HFFc6 (cell line): Measurements from ENCODE around the gene CENPC. TPM values are rescaled to one million over a fixed set of nuclear protein-coding genes. Genes with fewer than 3 reads are reported as not detected.
"Not testable (repeated sequence)": the region's sequence is repeated elsewhere in the genome, so short reads cannot be mapped to it uniquely, and the experiment has no call there.

Experiments
- DNase-seq: peaks from one replicate; pipeline ENCODE4 v3.0.0-alpha.2; 2018
- H3K27ac Mint-ChIP-seq: 2 replicates; pipeline ENCODE4 v1.8.0; 2020; ENCODE audit warnings: mild to moderate bottlenecking, mixed read lengths
- H3K27me3 Mint-ChIP-seq: 2 replicates; pipeline ENCODE4 v1.8.0; 2021; ENCODE audit warnings: mild to moderate bottlenecking, moderate library complexity, mixed read lengths; ENCODE audit not compliant: insufficient read depth
- H3K36me3 Mint-ChIP-seq: 2 replicates; pipeline ENCODE4 v1.8.0; 2021; ENCODE audit warnings: low read depth, mixed read lengths
- H3K4me1 Mint-ChIP-seq: 2 replicates; pipeline ENCODE4 v1.8.0; 2020; ENCODE audit warnings: low read depth, mixed read lengths
- H3K4me3 Mint-ChIP-seq: 2 replicates; pipeline ENCODE4 v1.8.0; 2020; ENCODE audit warnings: mild to moderate bottlenecking, moderate library complexity, mixed read lengths
- H3K9me3 Mint-ChIP-seq: 2 replicates; pipeline ENCODE4 v1.8.0; 2020; ENCODE audit warnings: mild to moderate bottlenecking, mixed read lengths
- total RNA-seq, 6 experiments: library from RNA; stranded (reverse); fragmentation: NEBNext Ultra II Directional; extraction: Animal tissue kit (Norgen Biotek cat#: 25700); gene quantifications; 2 replicates in 1 of 6; 3 replicates in 5 of 6; pipeline ENCODE4 v1.2.3, GENCODE V29; 2021
- TF ChIP-seq, protein P1 (sequence below): fragments of 200-600 bp; sonication (generic); IDR thresholded peaks from 2 replicates; pipeline ENCODE4 v1.5.0; 2021; ENCODE audit warnings: antibody characterized with exemption, mild to moderate bottlenecking

CENPC gene
- total RNA-seq, 6 experiments from 2014 or later: 8.0 to 9.4 (median 9.0) TPM

DNA sequence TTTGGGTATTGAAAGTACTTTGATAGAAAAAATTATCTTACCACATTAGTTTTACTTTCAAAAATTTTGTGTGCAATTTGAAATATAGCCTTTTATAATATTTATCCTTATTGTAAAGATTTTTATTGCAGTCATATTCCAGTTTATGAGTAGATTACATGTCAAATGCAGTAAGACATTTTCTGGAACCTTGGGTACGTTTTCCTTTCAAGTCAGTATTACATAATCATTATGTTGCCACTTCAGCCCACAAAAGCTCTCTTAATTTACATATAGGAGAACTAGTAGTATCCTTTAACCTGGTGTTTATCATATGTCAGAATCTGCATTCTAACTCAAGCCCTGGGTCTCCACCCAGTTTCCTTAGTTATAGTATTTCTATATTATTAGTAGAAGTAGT is 98.5 kb downstream of the CENPC start:
- Mint-ChIP-seq H3K9me3 (no peaks in the 10 kb centered on the region), H3K4me1 (peaks cover 7% of the 10 kb centered on the region), H3K27ac (no peak overlapping the region), H3K36me3 (peaks cover 14% of the 10 kb centered on the region; the same call in 1 of the 2 replicates), H3K27me3 (no peaks in the 10 kb centered on the region; the same call in 1 of the 2 replicates), H3K4me3 (no peak overlapping the region)
- no peak for DNase-seq
- TF ChIP-seq, protein P1, sequence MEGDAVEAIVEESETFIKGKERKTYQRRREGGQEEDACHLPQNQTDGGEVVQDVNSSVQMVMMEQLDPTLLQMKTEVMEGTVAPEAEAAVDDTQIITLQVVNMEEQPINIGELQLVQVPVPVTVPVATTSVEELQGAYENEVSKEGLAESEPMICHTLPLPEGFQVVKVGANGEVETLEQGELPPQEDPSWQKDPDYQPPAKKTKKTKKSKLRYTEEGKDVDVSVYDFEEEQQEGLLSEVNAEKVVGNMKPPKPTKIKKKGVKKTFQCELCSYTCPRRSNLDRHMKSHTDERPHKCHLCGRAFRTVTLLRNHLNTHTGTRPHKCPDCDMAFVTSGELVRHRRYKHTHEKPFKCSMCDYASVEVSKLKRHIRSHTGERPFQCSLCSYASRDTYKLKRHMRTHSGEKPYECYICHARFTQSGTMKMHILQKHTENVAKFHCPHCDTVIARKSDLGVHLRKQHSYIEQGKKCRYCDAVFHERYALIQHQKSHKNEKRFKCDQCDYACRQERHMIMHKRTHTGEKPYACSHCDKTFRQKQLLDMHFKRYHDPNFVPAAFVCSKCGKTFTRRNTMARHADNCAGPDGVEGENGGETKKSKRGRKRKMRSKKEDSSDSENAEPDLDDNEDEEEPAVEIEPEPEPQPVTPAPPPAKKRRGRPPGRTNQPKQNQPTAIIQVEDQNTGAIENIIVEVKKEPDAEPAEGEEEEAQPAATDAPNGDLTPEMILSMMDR: no peak

DNA sequence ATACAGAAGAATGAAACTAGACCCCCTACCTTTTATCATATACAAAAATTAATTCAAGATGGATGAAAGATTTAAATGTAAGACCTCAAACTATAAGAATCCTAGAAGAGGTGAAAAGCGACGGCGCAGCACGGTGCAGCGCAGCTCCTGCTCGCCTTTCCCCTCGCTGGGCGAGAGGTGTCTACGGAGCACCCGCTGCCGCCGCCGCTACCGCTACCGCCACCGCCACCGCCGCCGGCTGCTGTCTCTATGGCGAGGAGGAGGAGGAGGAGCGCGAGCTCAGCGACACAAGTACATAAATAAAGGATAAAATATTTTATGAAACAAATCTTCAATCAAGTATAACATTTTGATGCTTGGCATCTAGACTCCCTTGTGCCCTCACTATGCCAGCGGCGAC is 99.4 kb downstream of the CENPC start:
- H3K4me1 Mint-ChIP-seq, H3K27ac Mint-ChIP-seq, H3K27me3 Mint-ChIP-seq, H3K9me3 Mint-ChIP-seq, DNase-seq, H3K4me3 Mint-ChIP-seq: not testable (repeated sequence)
- H3K36me3 Mint-ChIP-seq: peaks cover 19% of the 10 kb centered on the region

DNA sequence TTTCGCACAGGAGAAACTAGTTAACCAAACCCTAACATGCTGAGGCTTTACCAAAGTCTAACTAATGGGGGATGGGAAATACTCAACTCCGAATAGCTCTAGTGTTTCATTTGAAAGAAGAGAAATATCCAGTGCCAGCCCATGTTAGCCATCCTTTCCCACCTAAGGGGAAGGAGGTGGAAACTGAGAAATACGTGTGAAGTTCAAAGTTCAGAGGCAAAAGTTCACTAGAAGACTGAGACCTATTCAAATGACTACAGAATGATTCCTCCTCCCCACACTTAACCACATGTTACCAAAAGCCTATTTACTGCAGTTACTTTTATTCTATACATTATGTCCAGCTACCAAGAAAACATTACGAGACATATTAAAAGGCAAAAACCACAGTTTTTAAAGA is 106.3 kb downstream of the CENPC start:
- Mint-ChIP-seq H3K27me3 (no peaks in the 10 kb centered on the region), H3K9me3 (no peaks in the 10 kb centered on the region), H3K36me3 (peaks cover 16% of the 10 kb centered on the region), H3K4me1 (peaks cover 12% of the 10 kb centered on the region), H3K27ac (no peak overlapping the region), H3K4me3 (no peak overlapping the region)
- TF ChIP-seq, protein P1: no peak
- no peak for DNase-seq

DNA sequence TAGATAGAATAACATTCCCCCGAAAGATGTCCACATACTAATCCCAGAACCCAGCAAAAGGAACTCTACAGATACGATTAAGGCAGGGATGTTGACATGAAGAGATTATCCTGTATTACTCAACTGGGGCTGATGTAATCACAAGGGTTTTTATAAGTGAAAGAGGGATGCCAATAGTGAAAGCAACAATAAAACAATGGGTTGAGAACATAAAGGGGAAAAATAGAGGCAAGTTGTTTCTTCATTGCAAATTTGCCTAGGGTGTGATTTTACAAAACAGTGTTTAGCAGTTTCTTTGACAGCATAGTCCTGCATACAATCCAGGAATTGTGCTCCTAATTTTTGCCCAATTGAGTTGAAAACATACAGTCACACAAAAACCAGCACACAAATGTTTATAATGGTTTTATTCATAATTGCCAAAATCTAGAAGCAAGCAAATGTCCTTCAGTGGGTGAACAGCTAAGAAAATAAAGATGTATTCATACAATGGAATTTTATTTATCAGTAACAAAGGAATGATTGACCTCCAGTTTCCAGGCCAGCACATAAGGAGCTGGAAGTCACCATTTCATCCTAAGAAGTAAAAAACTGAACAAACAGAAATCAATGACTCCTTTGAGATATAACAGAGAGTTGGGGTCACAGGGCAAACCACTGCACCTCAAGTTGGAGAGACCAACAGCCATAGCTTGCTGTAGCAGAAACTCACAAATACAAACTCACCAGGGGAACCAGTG is 107.2 kb downstream of the CENPC start:
- peaks cover 20% of the 10 kb centered on the region for H3K36me3 Mint-ChIP-seq
- no peaks in the 10 kb centered on the region for H3K9me3 Mint-ChIP-seq
- peaks cover 12% of the 10 kb centered on the region for H3K4me1 Mint-ChIP-seq
- TF ChIP-seq, protein P1: no peak
- H3K4me3 Mint-ChIP-seq: no peak overlapping the region
- DNase-seq: peak; percentile 11
- peak overlapping the region; percentile 34; the same call in 1 of the 2 replicates for H3K27ac Mint-ChIP-seq
- H3K27me3 Mint-ChIP-seq: no peaks in the 10 kb centered on the region

DNA sequence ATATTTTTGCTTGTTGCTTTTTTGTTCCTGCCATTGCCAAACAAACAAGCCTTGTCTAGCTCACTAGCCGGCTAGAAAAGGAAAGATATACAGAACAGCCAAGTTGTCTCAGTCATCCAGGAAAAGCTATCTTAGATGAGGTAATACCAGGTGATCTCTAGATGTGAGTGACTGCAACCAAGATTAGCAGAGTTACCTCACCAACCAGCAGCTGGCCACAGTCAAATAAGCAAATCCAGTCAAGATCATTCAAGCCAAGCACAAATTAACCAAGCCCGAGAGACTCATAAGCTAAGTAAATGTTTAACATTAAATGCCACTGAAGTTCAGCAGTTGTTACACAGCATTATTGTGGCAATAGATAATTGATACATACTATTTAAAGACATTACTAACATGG is 108.6 kb downstream of the CENPC start:
- H3K27ac Mint-ChIP-seq: no peak overlapping the region
- no peak overlapping the region for H3K4me3 Mint-ChIP-seq
- H3K27me3 Mint-ChIP-seq: no peaks in the 10 kb centered on the region
- peaks cover 12% of the 10 kb centered on the region for H3K4me1 Mint-ChIP-seq
- TF ChIP-seq, protein P1: no peak
- H3K9me3 Mint-ChIP-seq: no peaks in the 10 kb centered on the region
- DNase-seq: no peak
- peaks cover 10% of the 10 kb centered on the region for H3K36me3 Mint-ChIP-seq

DNA sequence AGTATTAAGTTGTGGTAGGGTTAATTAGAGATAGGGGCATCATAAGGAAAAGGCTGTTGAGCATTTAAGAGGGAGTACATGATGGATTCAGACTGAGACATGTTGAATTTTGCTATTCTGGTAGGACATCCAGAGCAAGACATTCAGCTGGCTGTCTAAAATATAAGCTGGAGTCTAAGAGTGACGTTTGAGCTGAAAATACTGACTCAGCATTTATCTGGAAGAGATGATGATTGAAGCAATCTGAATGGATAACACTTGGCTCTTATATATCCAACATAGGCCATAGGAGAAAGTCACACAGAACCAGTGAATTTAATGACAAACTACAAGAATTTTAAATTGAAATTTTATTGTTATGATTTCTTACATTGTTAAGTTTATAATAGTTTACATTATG is 114.3 kb downstream of the CENPC start:
- H3K9me3 Mint-ChIP-seq: no peaks in the 10 kb centered on the region
- no peak for DNase-seq
- H3K27ac Mint-ChIP-seq: no peak overlapping the region
- no peaks in the 10 kb centered on the region for H3K4me1 Mint-ChIP-seq
- no peak overlapping the region for H3K4me3 Mint-ChIP-seq
- peaks cover 4% of the 10 kb centered on the region; the same call in 1 of the 2 replicates for H3K36me3 Mint-ChIP-seq
- 0 out of 2 replicates have a peak, but pooled peaks cover 3% of the 10 kb centered on the region for H3K27me3 Mint-ChIP-seq
- TF ChIP-seq, protein P1: no peak
